Right atrium auricular region (tissue), 2 donors: ENCODE measurements around the gene COPZ2. TPM values are rescaled to one million over a fixed set of nuclear protein-coding genes. Genes with fewer than 3 reads are reported as not detected.
A peak's percentile ranks its signal among the peaks of the same experiment; 100 is the strongest.

Experiments
- DNase-seq: peaks from one replicate; pipeline ENCODE4 v3.0.0-alpha.2; 2019; ENCODE audit warnings: low spot score
- H3K27ac ChIP-seq, 2 donors: fragments of 200-600 bp; sonication (generic); 1 replicate in 1 of 2; 2 replicates in 1 of 2; pipeline ENCODE4 v1.5.1; 2016 to 2019
- H3K27me3 ChIP-seq, 2 donors: fragments of 200-600 bp; sonication (generic); one replicate each; pipeline versions ENCODE4 v1.5.1 to v1.6.0; 2017 to 2019
- H3K36me3 ChIP-seq: fragments of 200-600 bp; sonication (generic); one replicate; pipeline ENCODE4 v1.5.1; 2016
- H3K4me1 ChIP-seq, 2 donors: fragments of 200-600 bp; sonication (generic); one replicate each; pipeline versions ENCODE4 v1.5.1 to v1.6.0; 2017 to 2019
- H3K4me3 ChIP-seq, 2 donors: fragments of 200-600 bp; sonication (generic); 1 replicate in 1 of 2; 2 replicates in 1 of 2; pipeline ENCODE4 v1.5.1; 2017 to 2019; ENCODE audit warnings: mild to moderate bottlenecking in 1 of 2, moderate library complexity in 1 of 2
- H3K9me3 ChIP-seq, 2 donors: fragments of 200-600 bp; sonication (generic); one replicate each; pipeline ENCODE4 v1.5.1; 2019
- CTCF ChIP-seq, 2 donors: fragments of 200-600 bp; sonication (generic); IDR thresholded peaks; one replicate each; pipeline ENCODE4 v1.5.1; 2019; ENCODE audit warnings: antibody characterized with exemption in 2 of 2
- total RNA-seq, 2 donors: library from RNA; depleted of rRNA; stranded (reverse); fragments of >200 nt; gene quantifications; one replicate each; pipeline ENCODE4 v1.1.0, GENCODE V29; 2016

The COPZ2 gene
- total RNA-seq, 2 donors from 2014 or later: 43.5 to 48.1 TPM

DNA sequence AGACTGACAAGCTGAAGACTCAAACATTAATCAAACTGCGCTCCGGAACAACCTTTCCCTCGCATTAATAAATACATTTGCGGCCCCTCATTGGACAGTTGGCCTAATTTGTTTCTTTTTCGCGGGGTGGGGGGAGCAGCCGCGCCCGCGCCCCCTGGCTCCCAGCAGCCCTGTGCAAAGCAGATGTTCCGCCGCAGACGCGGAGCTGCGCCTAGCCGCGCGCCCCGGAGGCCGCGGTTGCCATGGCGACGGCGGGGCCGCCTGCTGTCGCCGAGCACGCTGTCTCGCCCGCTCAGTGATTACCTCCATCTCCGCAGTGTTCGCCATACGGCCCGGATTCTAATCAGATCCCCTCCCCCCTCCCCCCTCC is 25.5 kb downstream of the COPZ2 start:
- no peaks in the 10 kb centered on the region for H3K36me3 ChIP-seq
- no peaks in the 10 kb centered on the region for H3K9me3 ChIP-seq
- H3K27me3 ChIP-seq: peaks cover 0 to 5% of the 10 kb centered on the region in 2 donors
- H3K4me1 ChIP-seq: peaks cover 0 to 15% of the 10 kb centered on the region in 2 donors
- no peak for DNase-seq
- no peak overlapping the region for H3K27ac ChIP-seq
- TF ChIP-seq CTCF (IDR thresholded peaks at IDR 0.05): no peak
- peak overlapping the region; percentile 19 to 44 for H3K4me3 ChIP-seq

DNA sequence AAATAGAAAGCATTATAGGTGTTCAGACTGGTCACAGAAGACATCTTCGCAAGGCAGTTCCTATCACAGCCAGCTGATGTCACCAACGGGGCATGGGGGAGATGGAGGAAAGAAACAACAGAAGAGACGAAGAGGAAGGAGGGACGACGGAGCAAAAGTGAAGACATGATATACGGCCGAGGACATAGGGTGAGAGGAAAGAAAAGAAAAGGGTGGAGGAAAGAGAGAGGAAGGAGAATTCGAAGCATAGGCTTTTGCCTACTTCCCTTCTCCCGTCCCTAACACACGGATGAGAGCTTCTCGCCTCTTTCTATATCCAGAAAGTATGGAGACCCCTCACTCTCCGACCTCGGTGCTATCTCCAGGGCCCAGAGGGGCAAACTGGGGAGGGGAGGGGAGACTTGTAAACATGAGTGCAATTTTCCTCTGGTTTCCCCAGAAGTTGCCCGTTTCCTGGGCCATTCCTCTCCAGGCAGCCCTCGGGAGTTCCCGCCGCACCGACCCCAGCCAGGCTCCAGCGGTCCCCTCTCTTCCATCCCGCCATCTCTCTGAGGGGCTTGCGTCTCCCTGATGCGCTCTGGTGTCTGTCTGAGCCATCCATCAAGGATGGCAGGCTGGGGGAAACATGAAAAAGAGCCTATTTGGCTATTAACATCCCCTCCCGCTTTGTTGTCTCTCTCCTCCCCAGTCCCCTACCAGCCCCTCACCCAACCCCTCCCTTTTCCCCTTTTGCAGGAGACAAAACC is 26.0 kb downstream of the COPZ2 start:
- no peak for DNase-seq
- H3K27ac ChIP-seq: no peak overlapping the region
- peaks cover 0 to 5% of the 10 kb centered on the region in 2 donors for H3K27me3 ChIP-seq
- TF ChIP-seq CTCF (IDR thresholded peaks at IDR 0.05): peak in 1 of 2 donors; percentile 26
- no peaks in the 10 kb centered on the region for H3K36me3 ChIP-seq
- no peaks in the 10 kb centered on the region for H3K9me3 ChIP-seq
- peaks cover 0 to 15% of the 10 kb centered on the region in 2 donors for H3K4me1 ChIP-seq
- peak overlapping the region; percentile 19 to 44 for H3K4me3 ChIP-seq

- H3K4me1 ChIP-seq: peaks cover 0 to 15% of the 10 kb centered on the region in 2 donors
- no peaks in the 10 kb centered on the region for H3K9me3 ChIP-seq
- no peak overlapping the region for H3K4me3 ChIP-seq
- H3K27ac ChIP-seq: no peak overlapping the region
- DNase-seq: no peak
- H3K36me3 ChIP-seq: no peaks in the 10 kb centered on the region
- peaks cover 0 to 5% of the 10 kb centered on the region in 2 donors for H3K27me3 ChIP-seq
- no peak for TF ChIP-seq CTCF (IDR thresholded peaks at IDR 0.05)
Observed at GRCh38 chr17:48010193-48010592, 27.4 kb downstream of the COPZ2 start.

GRCh38 chr17:48006936-48007709 is 30.5 kb downstream of the COPZ2 start:
- no peaks in the 10 kb centered on the region for H3K27me3 ChIP-seq
- H3K9me3 ChIP-seq: no peaks in the 10 kb centered on the region
- no peak overlapping the region for H3K27ac ChIP-seq
- H3K4me3 ChIP-seq: no peak overlapping the region
- peaks cover 0 to 30% of the 10 kb centered on the region in 2 donors for H3K4me1 ChIP-seq
- no peak for TF ChIP-seq CTCF (IDR thresholded peaks at IDR 0.05)
- H3K36me3 ChIP-seq: no peaks in the 10 kb centered on the region
- no peak for DNase-seq

DNA sequence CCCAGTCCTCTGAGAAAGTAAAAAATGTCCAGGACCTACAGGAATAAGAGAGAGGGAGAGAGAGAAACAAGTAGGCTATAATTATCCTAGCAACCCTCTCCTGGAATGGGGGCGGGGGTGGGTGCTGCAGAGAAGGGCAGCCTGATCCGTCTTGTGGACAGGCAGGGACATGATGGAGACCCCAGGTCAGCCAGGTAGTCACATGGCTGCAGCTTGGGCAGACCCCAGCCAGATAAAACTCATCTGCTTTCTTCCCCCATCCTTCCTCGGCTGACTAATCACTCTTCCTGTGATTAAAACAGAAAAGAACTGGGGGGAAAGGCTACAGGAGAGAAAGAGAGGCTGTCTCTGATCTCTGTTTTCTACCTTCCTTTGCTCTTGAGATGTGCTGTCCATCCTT is 32.6 kb downstream of the COPZ2 start:
- Histone ChIP-seq H3K27me3 (no peaks in the 10 kb centered on the region), H3K27ac (no peak overlapping the region), H3K4me3 (no peak overlapping the region), H3K9me3 (no peaks in the 10 kb centered on the region), H3K4me1 (peaks cover 0 to 28% of the 10 kb centered on the region in 2 donors), H3K36me3 (no peaks in the 10 kb centered on the region)
- no peak for TF ChIP-seq CTCF (IDR thresholded peaks at IDR 0.05)
- DNase-seq: no peak
